Neural cell (in vitro differentiated cells): ENCODE measurements around the gene DCUN1D3. TPM values are rescaled to one million over a fixed set of nuclear protein-coding genes. Genes with fewer than 3 reads are reported as not detected.

Source experiments
- H2AFZ ChIP-seq: fragments of 200-600, 300-800 bp; sonication (generic), shearing (Covaris generic); 2 replicates; pipeline ENCODE4 v1.6.0; 2014; ENCODE audit warnings: low read depth, mild to moderate bottlenecking, antibody characterized with exemption, low read length, moderate library complexity
- H3F3A ChIP-seq: fragments of 200-600 bp; shearing (Covaris generic); 2 replicates; pipeline ENCODE4 v1.6.1; 2016; ENCODE audit warnings: mild to moderate bottlenecking, moderate library complexity, mixed read lengths, antibody characterized with exemption, low read length; ENCODE audit not compliant: insufficient read depth, poor library complexity, severe bottlenecking
- H3K27ac ChIP-seq: fragments of 200-600, 300-800 bp; sonication (generic), shearing (Covaris generic); 2 replicates; pipeline ENCODE4 v1.5.1; 2014; ENCODE audit warnings: mild to moderate bottlenecking, low read length, moderate library complexity
- H3K27me3 ChIP-seq: fragments of 300-800, 200-600 bp; sonication (generic), shearing (Covaris generic); 2 replicates; pipeline ENCODE4 v1.6.0; 2014; ENCODE audit warnings: mild to moderate bottlenecking, low read depth, low read length, moderate library complexity; ENCODE audit not compliant: insufficient read depth
- H3K36me3 ChIP-seq: fragments of 300-800, 200-600 bp; sonication (generic), shearing (Covaris generic); 2 replicates; pipeline ENCODE4 v1.5.1; 2014; ENCODE audit warnings: mild to moderate bottlenecking, antibody characterized with exemption, low read length, moderate library complexity; ENCODE audit not compliant: insufficient read depth
- H3K4me2 ChIP-seq: fragments of 300-800, 200-600 bp; sonication (generic), shearing (Covaris generic); 2 replicates; pipeline ENCODE4 v1.6.0; 2014; ENCODE audit warnings: mild to moderate bottlenecking, low read length
- H3K4me3 ChIP-seq: fragments of 300-800, 200-600 bp; sonication (generic), shearing (Covaris generic); 2 replicates; pipeline ENCODE4 v1.5.1; 2014; ENCODE audit warnings: mild to moderate bottlenecking, low read length, moderate library complexity
- H3K79me2 ChIP-seq: fragments of 200-600 bp; shearing (Covaris generic); replicated peaks from 2 replicates; pipeline ENCODE4 v1.6.0; 2014; ENCODE audit warnings: mild to moderate bottlenecking, low read length, moderate library complexity; ENCODE audit not compliant: insufficient read depth
- H3K9ac ChIP-seq: fragments of 300-800, 200-600 bp; sonication (generic), shearing (Covaris generic); 2 replicates; pipeline ENCODE4 v1.6.1; 2016; ENCODE audit warnings: mild to moderate bottlenecking, low read length, mixed read lengths
- H3K9me2 ChIP-seq: fragments of 200-600 bp; shearing (Covaris generic); 2 replicates; pipeline ENCODE4 v1.6.1; 2016; ENCODE audit warnings: mild to moderate bottlenecking, low read length, mixed read lengths; ENCODE audit not compliant: insufficient read depth
- H3K9me3 ChIP-seq: fragments of 200-600, 300-800 bp; sonication (generic), shearing (Covaris generic); 2 replicates; pipeline ENCODE4 v1.6.1; 2016; ENCODE audit warnings: mild to moderate bottlenecking, mixed run types, low read length, moderate library complexity, mixed read lengths
- H4K20me1 ChIP-seq: fragments of 200-600 bp; shearing (Covaris generic); 2 replicates; pipeline ENCODE4 v1.6.1; 2016; ENCODE audit warnings: mild to moderate bottlenecking, mixed run types; ENCODE audit not compliant: insufficient read depth
- CTCF ChIP-seq: fragments of 450-650 bp; IDR thresholded peaks from 2 replicates; pipeline ENCODE4 v1.5.1; 2014; ENCODE audit warnings: antibody characterized with exemption, mild to moderate bottlenecking, moderate library complexity; ENCODE audit not compliant: poor library complexity, severe bottlenecking
- EP300 ChIP-seq: fragments of 450-650 bp; conservative IDR thresholded peaks from 2 replicates; pipeline ENCODE4 v1.6.1; 2014; ENCODE audit warnings: antibody characterized with exemption, mild to moderate bottlenecking, moderate library complexity; ENCODE audit not compliant: poor library complexity, severe bottlenecking
- EZH2 ChIP-seq: fragments of 200-600, 300-800 bp; shearing (Covaris generic), sonication (generic); IDR thresholded peaks from 2 replicates; pipeline ENCODE4 v1.6.1; 2014; ENCODE audit warnings: antibody characterized with exemption, low read length, borderline replicate concordance, mild to moderate bottlenecking; ENCODE audit not compliant: insufficient read depth, poor library complexity, severe bottlenecking
- MXI1 ChIP-seq: fragments of 450-650 bp; conservative IDR thresholded peaks from 2 replicates; pipeline ENCODE4 v1.6.1; 2014; ENCODE audit warnings: antibody characterized with exemption, mild to moderate bottlenecking; ENCODE audit not compliant: poor library complexity, severe bottlenecking
- POLR2AphosphoS5 ChIP-seq: IDR thresholded peaks from 2 replicates; pipeline ENCODE4 v1.6.1; 2012
- RAD21 ChIP-seq: fragments of 450-650 bp; conservative IDR thresholded peaks from 2 replicates; pipeline ENCODE4 v1.6.1; 2014; ENCODE audit warnings: antibody characterized with exemption, mild to moderate bottlenecking, moderate library complexity
- REST ChIP-seq: IDR thresholded peaks from 2 replicates; pipeline ENCODE4 v1.6.1; 2012; ENCODE audit warnings: borderline replicate concordance
- SMC3 ChIP-seq: fragments of 450-650 bp; conservative IDR thresholded peaks from 2 replicates; pipeline ENCODE4 v1.6.1; 2014; ENCODE audit warnings: antibody characterized with exemption, mild to moderate bottlenecking, moderate library complexity; ENCODE audit not compliant: poor library complexity
- TAF1 ChIP-seq: IDR thresholded peaks from 2 replicates; pipeline ENCODE4 v1.6.1; 2012; ENCODE audit warnings: low read depth
- polyA minus RNA-seq: library from RNA; depleted of rRNA, polyadenylated mRNA; stranded (reverse); fragments of >200 nt; gene quantifications from 2 replicates; pipeline ENCODE4 v1.2.3, GENCODE V29; 2014
- polyA plus RNA-seq: library from polyadenylated mRNA; depleted of rRNA; stranded (reverse); fragments of >200 nt; gene quantifications from 2 replicates; pipeline ENCODE4 v1.2.3, GENCODE V29; 2014

Gene DCUN1D3
- polyA plus RNA-seq: 9.2 and 11.5 TPM in 2 replicates
- polyA minus RNA-seq: 25.8 and 27.6 TPM in 2 replicates

GRCh38 chr16:20900299-20901067 lies at the start of gene DCUN1D3, which contains the start of gene LYRM1:
TSS of gene DCUN1D3 (minus strand) at chr16:20900358. CDS start at chr16:20862538, 37,820 bp downstream.
TSS of gene LYRM1 (plus strand) at chr16:20900771. CDS start at chr16:20915556, 14,785 bp downstream.
- Histone ChIP-seq H3K27me3 (no peaks in the 10 kb centered on the region), H3K79me2 (peaks cover 59% of the 10 kb centered on the region), H3K4me3 (peak within 1 kb of the TSS; percentile 83), H3K27ac (peak within 1 kb of the TSS; percentile 100), H3K36me3 (no peaks in the 10 kb centered on the region), H3K9ac (peak within 1 kb of the TSS; percentile 99), H3K9me3 (no peaks in the 10 kb centered on the region), H3F3A (no peaks in the 10 kb centered on the region), H2AFZ (peak within 1 kb of the TSS; percentile 83), H3K9me2 (no peaks in the 10 kb centered on the region), H3K4me2 (peak within 1 kb of the TSS; percentile 87), H4K20me1 (no peaks in the 10 kb centered on the region)
- TF ChIP-seq TAF1 (no peak), SMC3 (peak; percentile 30), MXI1 (peak; percentile 68), POLR2AphosphoS5 (peak; percentile 87), EP300 (peak; percentile 83), REST (peak; percentile 96)

- no peak overlapping the region for H3K4me2 ChIP-seq
- no peaks in the 10 kb centered on the region for H3K27me3 ChIP-seq
- no peak overlapping the region for H3K9ac ChIP-seq
- H3K9me3 ChIP-seq: no peaks in the 10 kb centered on the region
- H3K79me2 ChIP-seq: no peaks in the 10 kb centered on the region
- no peak overlapping the region for H3K4me3 ChIP-seq
- no peak overlapping the region for H3K27ac ChIP-seq
- H4K20me1 ChIP-seq: no peaks in the 10 kb centered on the region
- no peak overlapping the region for H2AFZ ChIP-seq
- H3K36me3 ChIP-seq: no peaks in the 10 kb centered on the region
- H3K9me2 ChIP-seq: no peaks in the 10 kb centered on the region
- no peaks in the 10 kb centered on the region for H3F3A ChIP-seq
- TF ChIP-seq EP300 (no peak), TAF1 (no peak)
Observed at GRCh38 chr16:20949660-20950059, 49.5 kb upstream of the DCUN1D3 start.

- Histone ChIP-seq H3K27me3 (no peaks in the 10 kb centered on the region), H3K9me2 (no peaks in the 10 kb centered on the region), H3K4me3 (no peak overlapping the region), H3K36me3 (no peaks in the 10 kb centered on the region), H3F3A (no peaks in the 10 kb centered on the region), H3K9ac (no peak overlapping the region), H3K27ac (no peak overlapping the region), H3K4me2 (no peak overlapping the region), H3K79me2 (no peaks in the 10 kb centered on the region), H3K9me3 (no peaks in the 10 kb centered on the region), H2AFZ (no peak overlapping the region), H4K20me1 (no peaks in the 10 kb centered on the region)
- TF ChIP-seq REST (no peak), EP300 (no peak), SMC3 (no peak), TAF1 (no peak), CTCF (no peak), MXI1 (no peak), POLR2AphosphoS5 (no peak), RAD21 (no peak), EZH2 (no peak)
Observed at GRCh38 chr16:20948444-20948843, 48.3 kb upstream of the DCUN1D3 start.
